HUES6 (cell line): Measurements from ENCODE around the gene BOK.
A peak's percentile ranks its signal among the peaks of the same experiment; 100 is the strongest.

Source experiments
- H3K27ac ChIP-seq: 2 replicates; pipeline ENCODE4 v1.7.0; 2013; ENCODE audit warnings: low read depth, mild to moderate bottlenecking, low read length, inconsistent platforms
- H3K27me3 ChIP-seq: 2 replicates; pipeline ENCODE4 v1.6.1; 2013; ENCODE audit warnings: low read length; ENCODE audit not compliant: control insufficient read depth, insufficient read depth
- H3K36me3 ChIP-seq: 2 replicates; pipeline ENCODE4 v1.6.1; 2013; ENCODE audit warnings: low read length; ENCODE audit not compliant: control insufficient read depth, insufficient read depth
- H3K4me1 ChIP-seq: 2 replicates; pipeline ENCODE4 v1.6.1; 2013; ENCODE audit warnings: low read length; ENCODE audit not compliant: control insufficient read depth, insufficient read depth
- H3K4me3 ChIP-seq: 2 replicates; pipeline ENCODE4 v1.5.1; 2013; ENCODE audit warnings: low read depth, low read length
- H3K9ac ChIP-seq: one replicate; pipeline ENCODE4 v1.6.1; 2013; ENCODE audit warnings: mild to moderate bottlenecking, low read length
- H3K9me3 ChIP-seq: 2 replicates; pipeline ENCODE4 v1.6.1; 2013; ENCODE audit warnings: low read depth, low read length; ENCODE audit not compliant: control insufficient read depth, insufficient read depth

Gene BOK

GRCh38 chr2:241607162-241607885 lies 48.8 kb downstream of the BOK start:
- Histone ChIP-seq H3K9ac (no peak overlapping the region), H3K4me3 (no peak overlapping the region), H3K4me1 (peaks cover 5% of the 10 kb centered on the region), H3K27ac (no peak overlapping the region), H3K9me3 (no peaks in the 10 kb centered on the region), H3K36me3 (peaks cover 26% of the 10 kb centered on the region), H3K27me3 (no peaks in the 10 kb centered on the region)

- H3K9me3 ChIP-seq: no peaks in the 10 kb centered on the region
- peaks cover 5% of the 10 kb centered on the region for H3K4me1 ChIP-seq
- H3K9ac ChIP-seq: no peak overlapping the region
- H3K4me3 ChIP-seq: no peak overlapping the region
- no peak overlapping the region for H3K27ac ChIP-seq
- H3K27me3 ChIP-seq: no peaks in the 10 kb centered on the region
- peaks cover 20% of the 10 kb centered on the region for H3K36me3 ChIP-seq
Observed at GRCh38 chr2:241608881-241609280, 50.3 kb downstream of the BOK start.

- Histone ChIP-seq H3K4me3 (peak overlapping the region; percentile 68), H3K9ac (peak overlapping the region; percentile 66), H3K4me1 (peaks cover 5% of the 10 kb centered on the region), H3K9me3 (no peaks in the 10 kb centered on the region), H3K27me3 (no peaks in the 10 kb centered on the region), H3K27ac (peak overlapping the region; percentile 78), H3K36me3 (peaks cover 15% of the 10 kb centered on the region)
Observed at GRCh38 chr2:241609859-241610793, 51.6 kb downstream of the BOK start.

- H3K9me3 ChIP-seq: no peaks in the 10 kb centered on the region
- H3K4me3 ChIP-seq: peak overlapping the region; percentile 68
- H3K27ac ChIP-seq: no peak overlapping the region
- H3K9ac ChIP-seq: peak overlapping the region; percentile 63
- peaks cover 8% of the 10 kb centered on the region for H3K36me3 ChIP-seq
- H3K4me1 ChIP-seq: peaks cover 5% of the 10 kb centered on the region
- no peaks in the 10 kb centered on the region for H3K27me3 ChIP-seq
Observed at GRCh38 chr2:241611062-241611461, 52.5 kb downstream of the BOK start.

- H3K4me3 ChIP-seq: no peak overlapping the region
- H3K9ac ChIP-seq: no peak overlapping the region
- H3K27me3 ChIP-seq: no peaks in the 10 kb centered on the region
- peaks cover 6% of the 10 kb centered on the region for H3K4me1 ChIP-seq
- no peaks in the 10 kb centered on the region for H3K9me3 ChIP-seq
- no peaks in the 10 kb centered on the region for H3K36me3 ChIP-seq
- H3K27ac ChIP-seq: no peak overlapping the region
Observed at GRCh38 chr2:241612156-241613016, 53.8 kb downstream of the BOK start.

GRCh38 chr2:241613017-241613780 lies 54.7 kb downstream of the BOK start:
- no peak overlapping the region for H3K9ac ChIP-seq
- no peak overlapping the region for H3K27ac ChIP-seq
- H3K4me1 ChIP-seq: peaks cover 12% of the 10 kb centered on the region
- H3K27me3 ChIP-seq: no peaks in the 10 kb centered on the region
- H3K9me3 ChIP-seq: no peaks in the 10 kb centered on the region
- H3K36me3 ChIP-seq: no peaks in the 10 kb centered on the region
- H3K4me3 ChIP-seq: no peak overlapping the region

- H3K9ac ChIP-seq: no peak overlapping the region
- H3K27ac ChIP-seq: no peak overlapping the region
- H3K9me3 ChIP-seq: no peaks in the 10 kb centered on the region
- H3K36me3 ChIP-seq: peaks cover 7% of the 10 kb centered on the region; the same call in 1 of the 2 replicates
- no peak overlapping the region for H3K4me3 ChIP-seq
- peaks cover 12% of the 10 kb centered on the region for H3K4me1 ChIP-seq
- no peaks in the 10 kb centered on the region for H3K27me3 ChIP-seq
Observed at GRCh38 chr2:241615041-241615440, 56.5 kb downstream of the BOK start.

GRCh38 chr2:241615522-241616052 lies 57.0 kb downstream of the BOK start:
- H3K27me3 ChIP-seq: no peaks in the 10 kb centered on the region
- H3K4me1 ChIP-seq: peaks cover 12% of the 10 kb centered on the region
- H3K9ac ChIP-seq: no peak overlapping the region
- no peak overlapping the region for H3K27ac ChIP-seq
- H3K9me3 ChIP-seq: no peaks in the 10 kb centered on the region
- H3K4me3 ChIP-seq: no peak overlapping the region
- H3K36me3 ChIP-seq: peaks cover 7% of the 10 kb centered on the region; the same call in 1 of the 2 replicates

GRCh38 chr2:241616168-241617125 lies 57.9 kb downstream of the BOK start:
- no peaks in the 10 kb centered on the region for H3K27me3 ChIP-seq
- H3K27ac ChIP-seq: no peak overlapping the region
- no peak overlapping the region for H3K9ac ChIP-seq
- H3K9me3 ChIP-seq: no peaks in the 10 kb centered on the region
- peaks cover 7% of the 10 kb centered on the region for H3K4me1 ChIP-seq
- H3K36me3 ChIP-seq: peaks cover 7% of the 10 kb centered on the region; the same call in 1 of the 2 replicates
- no peak overlapping the region for H3K4me3 ChIP-seq
